Measurements from ENCODE around the gene NT5DC4. TPM values are rescaled to one million over a fixed set of nuclear protein-coding genes. Genes with fewer than 3 reads are reported as not detected.

The NT5DC4 gene
- total RNA-seq, 1 donor from 2014 or later, result not detected

- H3K36me3 Mint-ChIP-seq, result peaks cover 24% of the 10 kb centered on the region
- H3K9me3 Mint-ChIP-seq, result no peaks in the 10 kb centered on the region
- no peak overlapping the region for H3K27ac Mint-ChIP-seq
- H3K4me3 Mint-ChIP-seq, result no peak overlapping the region
- no peaks in the 10 kb centered on the region for H3K27me3 Mint-ChIP-seq
- H3K4me1 Mint-ChIP-seq (ENCODE audit: unreplicated experiment), result peaks cover 7% of the 10 kb centered on the region
- TF ChIP-seq CTCF (conservative IDR thresholded peaks at IDR 0.05), result no peak
- no peak for DNase-seq (ENCODE audit: extremely low spot score, unreplicated experiment)
These were observed 31.8 kb downstream of the NT5DC4 start for GRCh38 chr2:112752667-112753066.

GRCh38 chr2:112754564-112754963 lies 33.7 kb downstream of the NT5DC4 start:
- Mint-ChIP-seq H3K27ac (no peak overlapping the region), H3K4me1 (ENCODE audit: unreplicated experiment) (peaks cover 7% of the 10 kb centered on the region), H3K9me3 (no peaks in the 10 kb centered on the region), H3K27me3 (no peaks in the 10 kb centered on the region), H3K4me3 (no peak overlapping the region), H3K36me3 (peaks cover 24% of the 10 kb centered on the region)
- no peak for TF ChIP-seq CTCF (conservative IDR thresholded peaks at IDR 0.05)
- DNase-seq (ENCODE audit: extremely low spot score, unreplicated experiment), result no peak

GRCh38 chr2:112755444-112755843 lies 34.6 kb downstream of the NT5DC4 start:
- Mint-ChIP-seq H3K27ac (no peak overlapping the region), H3K4me3 (no peak overlapping the region), H3K36me3 (peaks cover 24% of the 10 kb centered on the region), H3K27me3 (no peaks in the 10 kb centered on the region), H3K4me1 (ENCODE audit: unreplicated experiment) (peaks cover 2% of the 10 kb centered on the region), H3K9me3 (no peaks in the 10 kb centered on the region)
- DNase-seq (ENCODE audit: extremely low spot score, unreplicated experiment), result no peak
- no peak for TF ChIP-seq CTCF (conservative IDR thresholded peaks at IDR 0.05)

GRCh38 chr2:112756207-112756606 lies 35.4 kb downstream of the NT5DC4 start:
- Mint-ChIP-seq H3K4me3 (no peak overlapping the region), H3K4me1 (ENCODE audit: unreplicated experiment) (no peaks in the 10 kb centered on the region), H3K9me3 (no peaks in the 10 kb centered on the region), H3K27ac (no peak overlapping the region), H3K36me3 (peaks cover 27% of the 10 kb centered on the region), H3K27me3 (no peaks in the 10 kb centered on the region)
- DNase-seq (ENCODE audit: extremely low spot score, unreplicated experiment), result no peak
- no peak for TF ChIP-seq CTCF (conservative IDR thresholded peaks at IDR 0.05)

GRCh38 chr2:112757265-112757664 lies 36.4 kb downstream of the NT5DC4 start:
- TF ChIP-seq CTCF (conservative IDR thresholded peaks at IDR 0.05), result no peak
- Mint-ChIP-seq H3K27me3 (no peaks in the 10 kb centered on the region), H3K9me3 (no peaks in the 10 kb centered on the region), H3K4me1 (ENCODE audit: unreplicated experiment) (peaks cover 3% of the 10 kb centered on the region), H3K4me3 (no peak overlapping the region), H3K27ac (no peak overlapping the region), H3K36me3 (peaks cover 27% of the 10 kb centered on the region)
- no peak for DNase-seq (ENCODE audit: extremely low spot score, unreplicated experiment)

GRCh38 chr2:112758711-112759110 lies 37.9 kb downstream of the NT5DC4 start:
- DNase-seq (ENCODE audit: extremely low spot score, unreplicated experiment), result no peak
- Mint-ChIP-seq H3K36me3 (peaks cover 26% of the 10 kb centered on the region), H3K9me3 (no peaks in the 10 kb centered on the region), H3K27me3 (no peaks in the 10 kb centered on the region), H3K27ac (no peak overlapping the region), H3K4me3 (no peak overlapping the region), H3K4me1 (ENCODE audit: unreplicated experiment) (peaks cover 15% of the 10 kb centered on the region)
- no peak for TF ChIP-seq CTCF (conservative IDR thresholded peaks at IDR 0.05)
